G401 (cell line): Measurements from ENCODE around the gene CAMSAP1. TPM values are rescaled to one million over a fixed set of nuclear protein-coding genes. Genes with fewer than 3 reads are reported as not detected.
"Not testable (repeated sequence)": the region's sequence is repeated elsewhere in the genome, so short reads cannot be mapped to it uniquely, and the experiment has no call there.

Source experiments
- DNase-seq: peaks from one replicate; pipeline ENCODE4 v3.0.0-alpha.2; 2015; ENCODE audit warnings: low spot score
- in situ Hi-C: cut with HindIII; loops from 2 replicates; pipeline ENCODE4 v1.10.0; 2016; ENCODE audit warnings: low sequenced_read_pairs, mixed read lengths
- total RNA-seq: library from RNA; depleted of rRNA; stranded (reverse); fragments of >200 nt; shearing (Covaris generic); gene quantifications from 2 replicates; pipeline ENCODE4 v1.2.3, GENCODE V29; 2014; rRNA removed

The CAMSAP1 gene, protein sequence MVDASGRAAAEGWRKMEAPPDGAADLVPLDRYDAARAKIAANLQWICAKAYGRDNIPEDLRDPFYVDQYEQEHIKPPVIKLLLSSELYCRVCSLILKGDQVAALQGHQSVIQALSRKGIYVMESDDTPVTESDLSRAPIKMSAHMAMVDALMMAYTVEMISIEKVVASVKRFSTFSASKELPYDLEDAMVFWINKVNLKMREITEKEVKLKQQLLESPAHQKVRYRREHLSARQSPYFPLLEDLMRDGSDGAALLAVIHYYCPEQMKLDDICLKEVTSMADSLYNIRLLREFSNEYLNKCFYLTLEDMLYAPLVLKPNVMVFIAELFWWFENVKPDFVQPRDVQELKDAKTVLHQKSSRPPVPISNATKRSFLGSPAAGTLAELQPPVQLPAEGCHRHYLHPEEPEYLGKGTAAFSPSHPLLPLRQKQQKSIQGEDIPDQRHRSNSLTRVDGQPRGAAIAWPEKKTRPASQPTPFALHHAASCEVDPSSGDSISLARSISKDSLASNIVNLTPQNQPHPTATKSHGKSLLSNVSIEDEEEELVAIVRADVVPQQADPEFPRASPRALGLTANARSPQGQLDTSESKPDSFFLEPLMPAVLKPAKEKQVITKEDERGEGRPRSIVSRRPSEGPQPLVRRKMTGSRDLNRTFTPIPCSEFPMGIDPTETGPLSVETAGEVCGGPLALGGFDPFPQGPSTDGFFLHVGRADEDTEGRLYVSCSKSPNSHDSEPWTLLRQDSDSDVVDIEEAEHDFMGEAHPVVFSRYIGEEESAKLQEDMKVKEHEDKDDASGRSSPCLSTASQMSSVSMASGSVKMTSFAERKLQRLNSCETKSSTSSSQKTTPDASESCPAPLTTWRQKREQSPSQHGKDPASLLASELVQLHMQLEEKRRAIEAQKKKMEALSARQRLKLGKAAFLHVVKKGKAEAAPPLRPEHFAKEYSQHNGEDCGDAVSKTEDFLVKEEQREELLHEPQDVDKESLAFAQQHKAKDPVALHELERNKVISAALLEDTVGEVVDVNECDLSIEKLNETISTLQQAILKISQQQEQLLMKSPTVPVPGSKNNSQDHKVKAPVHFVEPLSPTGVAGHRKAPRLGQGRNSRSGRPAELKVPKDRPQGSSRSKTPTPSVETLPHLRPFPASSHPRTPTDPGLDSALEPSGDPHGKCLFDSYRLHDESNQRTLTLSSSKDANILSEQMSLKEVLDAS (N-terminal part only)
- 18.1 and 19.7 TPM in 2 replicates for total RNA-seq

GRCh38 chr9:135907431-135908092 is at the start of gene CAMSAP1:
CAMSAP1 (minus strand) TSS chr9:135907546; CDS start chr9:135907159, 387 bp downstream.
- in situ Hi-C loops: no loop called here
- peak; percentile 91 for DNase-seq

DNA sequence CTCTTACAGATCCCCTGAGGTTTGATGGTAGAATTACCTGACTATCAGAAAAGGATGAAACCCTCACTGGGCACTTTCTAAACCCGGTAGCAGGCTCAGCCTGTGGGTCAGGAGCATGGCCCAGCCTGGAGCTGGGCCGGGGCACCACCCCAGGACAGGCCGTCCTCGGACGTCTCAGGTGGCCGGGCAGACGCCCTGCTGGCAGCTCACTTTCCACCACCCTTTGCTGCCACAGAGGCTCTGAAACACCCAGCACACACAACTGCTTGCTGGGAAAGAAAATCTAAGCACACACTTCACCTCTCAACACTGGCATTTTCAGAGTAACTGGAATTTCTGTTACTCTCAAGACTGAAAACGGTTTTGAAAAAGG is 49.4 kb upstream of the CAMSAP1 start:
- in situ Hi-C loops: no loop called here
- no peak for DNase-seq

DNA sequence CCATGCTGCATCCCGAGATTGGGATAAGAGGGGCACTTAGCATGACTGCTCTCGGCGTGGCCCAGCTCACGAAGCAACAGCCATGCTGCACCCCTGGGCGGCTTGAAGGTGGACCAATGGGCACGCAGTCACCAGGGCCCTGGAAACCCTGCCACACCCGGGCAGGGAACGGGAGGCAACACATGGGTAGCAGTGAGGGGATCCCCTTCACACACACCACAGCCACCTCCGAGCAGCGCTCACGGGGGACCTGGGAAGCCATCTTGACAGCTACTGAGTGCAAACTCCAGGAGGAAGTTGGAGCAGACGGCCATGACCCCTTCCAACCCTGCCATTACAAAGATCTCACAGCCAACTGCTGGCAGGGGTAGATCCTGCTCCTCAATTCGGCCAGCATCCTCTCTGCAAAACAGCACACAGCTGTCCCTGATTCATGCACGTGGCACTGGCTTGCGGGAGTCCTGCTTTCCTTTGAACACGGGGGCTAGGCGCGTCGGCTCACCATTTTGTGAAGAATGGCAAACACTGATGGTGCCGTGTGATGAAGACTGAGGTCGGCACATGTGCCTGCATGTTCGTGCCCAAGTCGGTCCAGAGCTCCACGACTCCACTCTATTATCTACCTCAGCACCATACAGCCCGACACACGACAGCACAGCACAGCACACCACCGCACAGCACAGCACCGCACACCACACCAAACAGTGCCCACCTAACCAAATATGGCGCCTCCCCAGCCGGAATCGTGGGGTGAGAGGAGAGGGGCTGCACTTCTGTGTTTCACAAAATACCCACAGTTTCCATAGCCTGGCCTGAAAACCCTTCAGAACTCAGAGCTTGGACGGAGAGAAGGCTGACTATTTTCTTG is 48.8 kb upstream of the CAMSAP1 start:
- in situ Hi-C loops: no loop called here
- DNase-seq: no peak

DNA sequence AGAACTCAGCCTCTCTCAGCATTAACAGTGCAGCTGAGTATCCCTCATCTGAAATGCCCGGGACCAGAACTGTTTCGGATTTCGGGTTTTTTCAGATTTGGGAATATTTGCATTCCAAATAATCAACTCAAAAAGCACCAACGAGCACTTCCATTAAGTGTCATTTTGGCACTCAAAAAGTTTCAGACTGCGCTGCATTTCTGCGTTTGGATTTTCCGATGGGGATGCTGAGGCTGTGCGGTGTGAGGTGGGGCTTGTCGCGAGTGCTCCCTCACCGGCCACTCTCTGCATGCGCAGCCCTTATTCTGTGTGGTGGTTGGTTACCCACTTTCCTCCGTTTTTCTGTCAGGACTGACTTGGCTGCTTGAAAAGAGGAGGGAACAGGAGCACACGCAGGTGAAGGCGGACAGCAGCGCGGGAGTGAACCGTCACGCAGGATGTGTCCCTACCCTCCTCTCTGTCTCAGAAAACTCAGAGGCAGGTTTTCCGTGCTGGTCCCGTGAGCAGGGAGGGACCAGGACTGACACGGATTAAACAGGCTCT is 45.4 kb upstream of the CAMSAP1 start:
- no peak for DNase-seq
- in situ Hi-C loops: no loop called here

DNA sequence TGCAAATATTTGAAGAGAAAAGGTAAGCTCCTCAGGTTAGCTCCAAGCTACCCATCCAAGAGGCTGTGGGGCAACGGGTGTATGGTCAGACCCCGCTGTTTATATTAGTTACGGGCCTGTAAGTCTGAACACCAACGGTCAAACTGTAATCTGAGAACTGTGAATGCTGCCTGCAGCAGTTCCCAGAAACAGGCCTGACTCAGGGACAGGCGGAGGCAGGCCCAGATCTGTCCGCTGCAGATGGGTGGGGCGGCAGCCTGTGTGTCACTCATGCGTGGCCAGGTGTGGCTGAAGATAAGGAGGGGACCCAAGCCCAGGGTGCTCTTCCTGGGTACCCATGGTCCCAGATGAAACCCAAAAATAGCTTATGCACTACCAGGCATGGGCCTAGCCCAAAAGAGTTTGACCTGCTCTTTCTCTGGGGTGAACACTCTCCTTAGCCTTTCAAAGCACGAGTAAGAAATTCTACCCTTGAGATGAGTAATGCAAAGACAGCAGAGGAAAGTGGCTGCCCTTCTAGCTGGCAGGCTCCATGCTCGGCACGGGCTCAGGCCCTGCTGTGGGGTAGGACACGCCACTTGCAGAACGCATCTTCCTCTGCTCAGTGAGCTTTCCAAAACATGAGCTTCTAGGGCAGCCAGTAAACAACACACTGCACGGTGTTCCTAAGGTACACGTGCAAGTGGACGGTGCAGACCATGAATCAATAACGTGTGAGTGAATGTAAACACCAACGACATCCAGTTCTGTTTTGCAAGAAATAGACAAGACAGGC is 44.7 kb upstream of the CAMSAP1 start:
- in situ Hi-C loops: no loop called here
- no peak for DNase-seq

DNA sequence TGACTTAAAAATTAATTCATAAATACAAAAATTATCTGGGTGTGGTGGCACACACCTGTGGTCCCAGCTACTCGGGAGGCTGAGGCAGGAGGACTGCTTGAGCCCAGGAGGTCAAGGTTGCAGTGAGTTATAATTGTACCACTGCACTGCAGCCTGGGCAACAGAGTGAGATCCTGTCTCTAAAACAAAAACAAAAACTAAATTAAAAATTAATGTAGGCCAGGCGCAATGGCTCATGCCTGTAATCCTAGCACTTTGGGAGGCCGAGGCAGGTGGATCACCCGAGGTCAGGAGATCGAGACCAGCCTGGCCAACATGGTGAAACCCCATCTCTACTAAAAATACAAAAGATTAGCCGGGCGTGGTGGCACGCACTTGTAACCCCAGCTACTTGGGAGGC is 44.0 kb upstream of the CAMSAP1 start:
- DNase-seq, in situ Hi-C loops: not testable (repeated sequence)

DNA sequence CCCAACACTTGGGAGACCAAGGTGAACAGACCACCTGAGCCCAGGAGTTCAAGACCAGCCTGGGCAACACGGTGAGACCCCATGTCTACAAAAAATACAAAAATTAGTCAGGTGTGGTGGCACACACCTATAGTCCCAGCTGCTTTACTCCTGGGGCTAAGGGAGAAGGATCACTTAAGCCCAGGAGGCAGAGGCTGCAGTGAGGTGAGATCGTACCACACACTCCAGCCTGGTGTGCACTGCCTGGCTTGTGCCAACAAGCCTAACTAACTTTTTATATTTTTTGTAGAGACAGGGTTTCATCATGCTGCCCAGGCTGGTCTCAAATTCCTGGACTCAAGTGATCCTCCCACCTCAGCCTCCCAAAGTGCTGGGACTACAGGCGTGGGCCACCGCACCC is 43.5 kb upstream of the CAMSAP1 start:
- in situ Hi-C loops, DNase-seq: not testable (repeated sequence)

GRCh38 chr9:135950135-135950682 is 42.9 kb upstream of the CAMSAP1 start:
- DNase-seq: no peak
- in situ Hi-C loops: no loop called here

- in situ Hi-C loops: no loop called here
- no peak for DNase-seq
These were observed 42.3 kb upstream of the CAMSAP1 start for GRCh38 chr9:135949501-135950134.

DNA sequence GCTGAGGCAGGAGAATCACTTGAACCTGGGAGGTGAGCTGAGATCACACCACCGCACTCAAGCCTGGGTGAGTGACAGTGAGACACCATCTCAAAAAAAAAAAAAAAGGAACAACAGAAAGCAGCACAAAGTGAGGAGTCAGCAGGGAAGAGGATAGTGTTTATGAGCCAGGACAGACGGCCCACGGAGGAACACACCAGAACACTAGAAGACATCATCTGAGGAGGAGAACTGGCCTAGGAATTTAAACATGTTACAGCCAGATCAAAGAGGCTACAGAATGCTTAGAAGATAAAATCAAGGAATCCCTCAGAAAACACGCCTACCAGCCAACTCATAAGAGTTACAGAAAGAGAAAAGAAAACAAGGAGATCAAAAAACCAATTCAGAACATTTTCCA is 41.6 kb upstream of the CAMSAP1 start:
- no peak for DNase-seq
- in situ Hi-C loops: no loop called here

GRCh38 chr9:135948446-135948845 is 41.1 kb upstream of the CAMSAP1 start:
- no peak for DNase-seq
- in situ Hi-C loops: no loop called here

DNA sequence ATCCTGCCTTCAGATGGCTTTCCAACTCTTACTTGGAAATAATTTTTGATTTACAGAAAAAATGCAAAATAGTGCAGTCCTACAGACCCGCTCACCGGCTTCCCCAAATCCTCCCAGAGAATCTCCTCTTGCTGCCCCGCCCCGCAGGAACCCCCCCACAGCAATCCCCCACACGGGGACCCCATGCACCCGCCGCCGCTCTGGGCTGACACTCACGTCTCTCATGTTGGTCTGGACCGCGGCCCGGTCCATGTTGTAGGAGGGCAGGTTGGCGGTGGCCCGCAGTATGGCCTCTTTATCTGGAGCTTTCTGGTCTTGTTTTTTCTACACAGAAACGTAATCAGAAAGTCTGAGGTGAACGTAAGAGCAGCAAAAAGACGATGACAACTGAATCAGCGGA is 40.2 kb upstream of the CAMSAP1 start:
- in situ Hi-C loops: no loop called here
- DNase-seq: no peak

DNA sequence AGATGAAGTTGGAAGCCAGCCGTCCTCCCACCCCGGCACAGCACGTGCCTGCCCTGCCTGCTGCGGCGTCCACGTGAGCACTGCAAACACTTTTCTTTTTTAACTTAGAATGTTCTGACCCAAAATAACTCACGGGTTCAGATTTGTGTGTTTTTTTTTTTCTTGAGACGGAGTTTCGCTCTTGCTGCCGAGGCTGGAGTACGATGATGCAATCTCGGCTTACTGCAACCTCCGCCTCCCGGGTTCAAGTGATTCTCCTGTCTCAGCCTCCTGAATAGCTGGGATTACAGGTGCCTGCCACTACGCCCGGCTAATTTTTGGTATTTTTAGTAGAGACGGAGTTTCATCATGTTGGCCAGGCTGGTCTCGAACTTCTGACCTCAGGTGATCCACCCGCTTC is 39.8 kb upstream of the CAMSAP1 start:
- in situ Hi-C loops: not testable (repeated sequence)

DNA sequence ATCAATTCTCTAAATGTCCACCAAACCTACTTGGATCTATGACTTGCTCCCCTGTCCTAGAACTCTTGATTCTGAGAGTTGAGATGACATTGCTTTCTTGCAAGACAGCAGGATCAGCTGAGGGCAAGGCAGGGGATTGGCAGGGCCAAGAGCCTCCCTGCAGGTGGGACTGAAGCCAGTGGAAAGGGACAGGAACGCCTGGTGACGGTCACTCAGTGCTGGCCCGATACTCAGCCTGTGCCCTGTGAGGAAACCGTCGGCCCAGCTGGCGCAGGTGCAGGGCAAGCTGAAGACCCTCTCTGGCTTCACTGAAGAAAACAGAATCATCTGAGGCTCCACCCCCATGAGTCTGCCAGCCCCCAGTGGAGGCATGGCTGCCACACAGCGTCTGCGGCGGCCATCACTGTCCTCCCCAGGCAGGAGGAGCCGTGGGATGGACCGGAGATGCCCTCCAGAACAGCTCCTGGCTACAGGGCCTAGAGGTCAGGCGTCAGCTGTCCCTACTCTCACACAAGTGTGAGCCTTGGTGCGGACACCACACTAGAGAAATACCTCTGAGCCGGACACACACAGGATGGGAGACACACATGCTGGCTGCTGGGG is 39.1 kb upstream of the CAMSAP1 start:
- DNase-seq: peak; percentile 28
- in situ Hi-C loops: no loop called here

More for the DNA sequence above, 39.8 kb upstream of the CAMSAP1 start:
- DNase-seq: not testable (repeated sequence)

- in situ Hi-C loops: no loop called here
- no peak for DNase-seq
These were observed 38.6 kb upstream of the CAMSAP1 start for GRCh38 chr9:135945969-135946368.
